ENCODE results near the gene CTAG2. TPM values are rescaled to one million over a fixed set of nuclear protein-coding genes. Genes with fewer than 3 reads are reported as not detected.
"Not testable (repeated sequence)": the region's sequence is repeated elsewhere in the genome, so short reads cannot be mapped to it uniquely, and the experiment has no call there.

The CTAG2 gene
- total and polyA plus RNA-seq, 11 donors = 0.61 TPM; not detected in 10

- DNase-seq; H3K9me3 ChIP-seq; H3K4me1 ChIP-seq; ATAC-seq; H3K27me3 ChIP-seq; intact Hi-C loops (cut with DNase I); H3K27ac ChIP-seq; H3K4me3 ChIP-seq; H3K36me3 ChIP-seq: not testable (repeated sequence)
- WGBS, 4 donors = 82 to 92% (median 83%) methylated on average over 12 of the region's 12 CpGs
Measured at GRCh38 chrX:154611146-154611545, 42.2 kb downstream of the CTAG2 start.

GRCh38 chrX:154608823-154609222, 44.6 kb downstream of the CTAG2 start:
- H3K27ac ChIP-seq; H3K36me3 ChIP-seq; DNase-seq; H3K27me3 ChIP-seq; H3K4me3 ChIP-seq; ATAC-seq; intact Hi-C loops (cut with DNase I); H3K4me1 ChIP-seq; H3K9me3 ChIP-seq: not testable (repeated sequence)
- 59 to 71% (median 67%) methylated on average over 12 of the region's 12 CpGs for WGBS, 4 donors

- 72 to 85% (median 76%) methylated on average over 9 to 11 of the region's 11 CpGs for WGBS, 4 donors
- H3K27me3 ChIP-seq; ATAC-seq; intact Hi-C loops (cut with DNase I); H3K36me3 ChIP-seq; H3K9me3 ChIP-seq; H3K4me3 ChIP-seq; DNase-seq; H3K27ac ChIP-seq; H3K4me1 ChIP-seq: not testable (repeated sequence)
Measured at GRCh38 chrX:154607976-154608375, 45.4 kb downstream of the CTAG2 start.

GRCh38 chrX:154607370-154607769, 46.0 kb downstream of the CTAG2 start:
- WGBS, 4 donors = 72 to 80% (median 74%) methylated on average over 6 of the region's 6 CpGs
- intact Hi-C loops (cut with DNase I) = no loop called here
- ATAC-seq = no peak

GRCh38 chrX:154605566-154605965, 47.8 kb downstream of the CTAG2 start:
- no peak overlapping the region for H3K27ac ChIP-seq
- TF ChIP-seq POLR2A (IDR thresholded peaks at IDR 0.05) (no peak), CTCF (IDR thresholded peaks at IDR 0.05) (no peak)
- ATAC-seq (no peak), DNase-seq (no peak)
- H3K4me3 ChIP-seq = no peak overlapping the region
- intact Hi-C loops (cut with DNase I) = no loop called here
- H3K27me3 ChIP-seq = peaks cover 0 to 7% (median 0%) of the 10 kb centered on the region in 9 donors
- no peaks in the 10 kb centered on the region for H3K4me1 ChIP-seq
- 71 to 90% (median 81%) methylated on average over 6 of the region's 6 CpGs for WGBS, 4 donors
- no peaks in the 10 kb centered on the region for H3K9me3 ChIP-seq
- no peaks in the 10 kb centered on the region for H3K36me3 ChIP-seq

More at GRCh38 chrX:154607370-154607769, 46.0 kb downstream of the CTAG2 start:
- peaks cover 0 to 7% (median 0%) of the 10 kb centered on the region in 9 donors for H3K27me3 ChIP-seq
- TF ChIP-seq CTCF (IDR thresholded peaks at IDR 0.05) = no peak
- TF ChIP-seq POLR2A (IDR thresholded peaks at IDR 0.05) = no peak
- no peak overlapping the region for H3K4me3 ChIP-seq
- DNase-seq = no peak
- H3K36me3 ChIP-seq = no peaks in the 10 kb centered on the region
- H3K27ac ChIP-seq = no peak overlapping the region
- no peaks in the 10 kb centered on the region for H3K9me3 ChIP-seq
- no peaks in the 10 kb centered on the region for H3K4me1 ChIP-seq

All from heart left ventricle (tissue), 16 donors.